Keratinocyte (primary cell): ENCODE measurements around the gene NGEF.

Experiments
- CTCF ChIP-seq, 3 experiments: IDR thresholded peaks in 1 of 3; conservative IDR thresholded peaks in 1 of 3; optimal IDR thresholded peaks in 1 of 3; 2 replicates in 2 of 3; 3 replicates in 1 of 3; pipeline versions ENCODE3 to v1.5.1; 2011; ENCODE audit warnings: low read length in 3 of 3, mild to moderate bottlenecking in 3 of 3, moderate library complexity in 2 of 3, control low read depth in 1 of 3, inconsistent platforms in 1 of 3; ENCODE audit not compliant: insufficient read depth in 2 of 3; ENCODE audit errors: extremely low read depth in 1 of 3
- EZH2 ChIP-seq: IDR thresholded peaks from one replicate; pipeline ENCODE4 v1.6.1; 2012; ENCODE audit warnings: inconsistent platforms, mild to moderate bottlenecking, low read length, moderate library complexity

DNA sequence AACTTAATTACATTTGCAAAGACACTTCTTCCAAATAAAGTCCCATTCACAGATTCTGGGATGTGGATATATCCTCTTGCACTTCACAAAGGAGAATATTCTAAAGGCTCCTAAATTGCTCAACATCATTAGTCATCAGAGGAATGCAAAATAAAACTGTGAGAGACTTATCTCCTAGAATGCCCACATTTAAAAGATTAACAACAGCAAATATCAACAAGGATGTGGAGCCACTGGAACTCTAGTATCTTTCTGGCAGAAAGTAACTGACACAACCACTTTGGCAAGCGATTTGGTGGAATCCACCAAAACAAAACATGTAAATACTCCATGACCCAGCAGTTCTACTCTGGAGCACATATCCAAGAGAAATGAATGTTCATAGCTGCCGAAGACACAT is 24.0 kb upstream of the NGEF start:
- TF ChIP-seq CTCF (optimal IDR thresholded peaks at IDR 0.05 in 1 of 3, IDR thresholded peaks at IDR 0.05 in 1 of 3, conservative IDR thresholded peaks at IDR 0.05 in 1 of 3; ENCODE audit: extremely low read depth in 1 of 3, insufficient read depth in 2 of 3, low read length in 3 of 3) (no peak), EZH2 (no peak)
